Pancreas (tissue), 10 donors: Measurements from ENCODE around the gene VPS26A. TPM values are rescaled to one million over a fixed set of nuclear protein-coding genes. Genes with fewer than 3 reads are reported as not detected.

Source experiments
- ATAC-seq, 4 donors: fragments of 200-7000 bp; cut with Tn5 transposase; one replicate each; pipeline versions ENCODE4 v1.8.0 to v1.9.1; 2020; ENCODE audit warnings: mild to moderate bottlenecking in 4 of 4, moderate library complexity in 4 of 4
- DNase-seq, 6 donors: peaks; one replicate each; pipeline ENCODE4 v3.0.0-alpha.2; 2020
- FAIRE-seq: peaks from 2 replicates; lab custom pipeline; 2012; peaks lifted over from hg19 to GRCh38; lab: Jason Lieb, UNC
- H3K27ac ChIP-seq, 4 donors: fragments of 200-600 bp; sonication (generic); 1 replicate in 3 of 4; 2 replicates in 1 of 4; pipeline versions ENCODE4 v1.5.0 to v1.8.0; 2020
- H3K27me3 ChIP-seq, 4 donors: fragments of 200-600 bp; one replicate each; pipeline ENCODE4 v1.8.0; 2021
- H3K36me3 ChIP-seq, 3 donors: fragments of 200-600 bp; sonication (generic) in 1 of 3; one replicate each; pipeline versions ENCODE4 v1.5.0 to v1.8.0; 2020 to 2021
- H3K4me1 ChIP-seq, 3 donors: fragments of 200-600 bp; one replicate each; pipeline ENCODE4 v1.8.0; 2021
- H3K4me3 ChIP-seq, 4 donors: fragments of 200-600 bp; sonication (generic) in 2 of 4; one replicate each; pipeline versions ENCODE4 v1.5.0 to v1.8.0; 2020 to 2021
- H3K9me3 ChIP-seq, 4 donors: fragments of 200-600 bp; one replicate each; pipeline ENCODE4 v1.8.0; 2021
- WGBS, 2 donors: extraction: QIAGEN DNeasy Blood & Tissue Kit; methylation state at CpG; one replicate each; pipeline ENCODE4 v1.1.7; 2013; 5-methylcytosine and 5-hydroxymethylcytosine counted together
- intact Hi-C, 3 donors: fragments of 100-400 bp; cut with DNase I; formaldehyde crosslinking; loops; one replicate each; pipeline versions ENCODE4 v1.11.1 to v1.14.2; 2022
- polyA plus RNA-seq, 2 donors: library from polyadenylated mRNA; stranded (reverse); fragments of 200-250 nt; gene quantifications; one replicate each; pipeline ENCODE4 v1.2.3, GENCODE V29; 2013
- total RNA-seq, 6 donors: library from RNA; stranded (reverse); fragmentation: NEBNext Ultra II Directional in 4 of 6; extraction: Animal tissue kit (Norgen Biotek cat#: 25700) in 4 of 6; gene quantifications; one replicate each; pipeline versions ENCODE4 v1.2.1 to v1.2.4, GENCODE V29; 2021 to 2023
- TF ChIP-seq, protein P1 (sequence below), 4 donors: fragments of 200-600 bp; sonication (generic) in 3 of 4; IDR thresholded peaks; one replicate each; pipeline versions ENCODE4 v1.5.0 to v1.8.0; 2021; ENCODE audit warnings: antibody characterized with exemption in 4 of 4
- donor health status: healthy with polysubstance abuse.
- donor health status: DM: no; HTN: no; CAD: no; lungs with moderate emphysema.
- donor health status: DM: no; HTN: no; CAD: no.
- donor health status: control.
- donor health status: control.
- donor health status: Bipolar disorder and iron deficiency.
- donor health status: DM: yes; HTN: yes; CAD: no.
- donor health status: DM: no; HTN: no; CAD: no.
- donor health status: DM: no; HTN: no; CAD: no.
- donor health status: DM: yes; HTN: yes; CAD: no.

The VPS26A gene
- total and polyA plus RNA-seq, 8 donors, result 7.0 to 26.1 (median 16.4) TPM

DNA sequence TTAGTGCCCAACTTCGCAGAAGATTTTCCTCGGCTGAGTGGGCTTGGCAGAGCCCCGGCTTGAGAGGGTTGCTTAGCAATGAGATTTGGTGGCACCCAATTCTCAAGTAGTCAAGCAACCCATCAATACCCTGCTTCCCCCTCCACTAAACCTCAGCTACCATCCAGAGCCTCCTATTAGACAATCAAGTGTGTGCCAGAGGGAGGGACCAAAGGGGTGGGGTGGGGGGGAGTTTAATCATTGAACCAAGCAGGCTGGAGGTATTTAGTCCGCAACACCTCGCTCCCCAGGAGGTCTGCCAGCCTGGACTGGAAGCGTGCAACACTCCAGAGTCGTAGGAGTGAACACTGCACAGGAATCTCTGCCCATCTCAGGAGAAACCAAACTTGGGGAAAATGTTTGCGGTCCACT lies 96.1 kb downstream of the VPS26A start, which contains the start of gene HKDC1:
TSS of gene HKDC1 (plus strand) at position 292 of the 411 bp plus-strand sequence. CDS start at position 396, 104 bp downstream.
- Histone ChIP-seq H3K4me1 (peaks cover 0 to 3% (median 0%) of the 10 kb centered on the region in 3 donors), H3K36me3 (no peaks in the 10 kb centered on the region), H3K27me3 (no peaks in the 10 kb centered on the region), H3K27ac (peak within 1 kb of the TSS; percentile 59 to 79 (median 78)), H3K4me3 (peak within 1 kb of the TSS in 2 of 4 donors; percentile 19 to 23), H3K9me3 (no peaks in the 10 kb centered on the region)
- intact Hi-C loops, result no loop called here
- peak in 5 of 6 donors; percentile 31 to 69 (median 56) for DNase-seq
- TF ChIP-seq, protein P1, sequence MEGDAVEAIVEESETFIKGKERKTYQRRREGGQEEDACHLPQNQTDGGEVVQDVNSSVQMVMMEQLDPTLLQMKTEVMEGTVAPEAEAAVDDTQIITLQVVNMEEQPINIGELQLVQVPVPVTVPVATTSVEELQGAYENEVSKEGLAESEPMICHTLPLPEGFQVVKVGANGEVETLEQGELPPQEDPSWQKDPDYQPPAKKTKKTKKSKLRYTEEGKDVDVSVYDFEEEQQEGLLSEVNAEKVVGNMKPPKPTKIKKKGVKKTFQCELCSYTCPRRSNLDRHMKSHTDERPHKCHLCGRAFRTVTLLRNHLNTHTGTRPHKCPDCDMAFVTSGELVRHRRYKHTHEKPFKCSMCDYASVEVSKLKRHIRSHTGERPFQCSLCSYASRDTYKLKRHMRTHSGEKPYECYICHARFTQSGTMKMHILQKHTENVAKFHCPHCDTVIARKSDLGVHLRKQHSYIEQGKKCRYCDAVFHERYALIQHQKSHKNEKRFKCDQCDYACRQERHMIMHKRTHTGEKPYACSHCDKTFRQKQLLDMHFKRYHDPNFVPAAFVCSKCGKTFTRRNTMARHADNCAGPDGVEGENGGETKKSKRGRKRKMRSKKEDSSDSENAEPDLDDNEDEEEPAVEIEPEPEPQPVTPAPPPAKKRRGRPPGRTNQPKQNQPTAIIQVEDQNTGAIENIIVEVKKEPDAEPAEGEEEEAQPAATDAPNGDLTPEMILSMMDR (IDR thresholded peaks at IDR 0.05), result no peak
- no peak for FAIRE-seq
- WGBS, 2 donors, result 19 to 21% methylated on average over 8 of the region's 8 CpGs
- ATAC-seq, result peak; percentile 52 to 78 (median 72)

DNA sequence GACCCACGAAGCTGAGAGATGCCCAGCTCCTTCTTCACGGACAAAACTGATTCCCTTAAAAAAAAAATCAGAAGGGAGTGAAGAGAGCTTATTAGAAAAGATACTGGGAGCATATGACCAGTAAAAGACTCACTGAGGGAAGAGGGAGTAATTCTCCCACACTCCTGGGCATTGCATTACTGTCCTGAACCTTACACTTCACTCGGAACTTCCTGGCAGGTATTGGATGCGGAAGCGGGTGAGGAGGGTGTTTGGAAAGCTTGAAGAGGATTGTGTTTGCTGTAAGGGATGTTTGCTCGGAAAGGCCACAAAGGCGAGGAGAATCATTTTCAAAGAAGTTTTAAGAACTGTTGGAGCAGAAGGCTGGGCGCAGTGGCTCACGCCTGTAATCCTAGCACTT lies 96.5 kb downstream of the VPS26A start:
- FAIRE-seq, result no peak
- intact Hi-C loops, result no loop called here
- H3K4me1 ChIP-seq, result peaks cover 0 to 3% (median 0%) of the 10 kb centered on the region in 3 donors
- H3K4me3 ChIP-seq, result peak overlapping the region in 2 of 4 donors; percentile 19 to 23
- H3K36me3 ChIP-seq, result no peaks in the 10 kb centered on the region
- TF ChIP-seq, protein P1 (IDR thresholded peaks at IDR 0.05), result no peak
- no peaks in the 10 kb centered on the region for H3K9me3 ChIP-seq
- DNase-seq, result no peak
- H3K27ac ChIP-seq, result peak overlapping the region; percentile 47 to 79 (median 78)
- H3K27me3 ChIP-seq, result no peaks in the 10 kb centered on the region
- peak in 2 of 4 donors; percentile 37 to 51 for ATAC-seq
- 35 to 39% methylated on average over 9 of the region's 9 CpGs for WGBS, 2 donors

Other genes with a start within 250 kb of the VPS26A start
- gene DDX50, start 222.9 kb upstream of the VPS26A start, total RNA-seq, result 10 to 100 TPM; 14.3 to 27.9 (median 18.8) TPM
- gene DDX50, start 222.9 kb upstream of the VPS26A start, polyA plus RNA-seq, result 10 to 100 TPM in 1 of 2 donors, 1 to 10 TPM in 1; 9.1 to 18.2 TPM
- gene DDX21, start 168.0 kb upstream of the VPS26A start, total RNA-seq, result 10 to 100 TPM; 20.4 to 43.3 (median 29.5) TPM
- gene DDX21, start 168.0 kb upstream of the VPS26A start, polyA plus RNA-seq, result 10 to 100 TPM; 11.1 to 16.2 TPM
- 10 to 100 TPM in 1 of 6 donors, 1 to 10 TPM in 5; 5.5 to 10.9 (median 6.5) TPM for gene KIFBP, start 135.4 kb upstream of the VPS26A start, total RNA-seq
- 10 to 100 TPM in 1 of 2 donors, 1 to 10 TPM in 1; 6.7 to 16.4 TPM for gene KIFBP, start 135.4 kb upstream of the VPS26A start, polyA plus RNA-seq
- gene SRGN, start 36.1 kb upstream of the VPS26A start, total RNA-seq, result 10 to 100 TPM in 3 of 6 donors, 1 to 10 TPM in 3; 4.1 to 40.0 (median 14.1) TPM
- 10 to 100 TPM in 1 of 2 donors, 1 to 10 TPM in 1; 5.9 to 13.2 TPM for gene SRGN, start 36.1 kb upstream of the VPS26A start, polyA plus RNA-seq
- 10 to 100 TPM in 5 of 6 donors, 1 to 10 TPM in 1; 8.6 to 18.0 (median 12.5) TPM for gene SUPV3L1, start 56.1 kb downstream of the VPS26A start, total RNA-seq
- gene SUPV3L1, start 56.1 kb downstream of the VPS26A start, polyA plus RNA-seq, result 10 to 100 TPM; 52.0 to 78.1 TPM
- 1 to 10 TPM; 3.7 to 9.3 (median 6.3) TPM for gene HKDC1, start 96.2 kb downstream of the VPS26A start, total RNA-seq
- gene HKDC1, start 96.2 kb downstream of the VPS26A start, polyA plus RNA-seq, result 10 to 100 TPM in 1 of 2 donors, 1 to 10 TPM in 1; 9.8 to 11.1 TPM
- 10 to 100 TPM in 3 of 6 donors, 1 to 10 TPM in 3; 7.2 to 18.1 (median 10.6) TPM for gene HK1, start 154.3 kb downstream of the VPS26A start, total RNA-seq
- 1 to 10 TPM; 6.7 to 8.8 TPM for gene HK1, start 154.3 kb downstream of the VPS26A start, polyA plus RNA-seq